CD14-positive monocyte (primary cell): ENCODE measurements around the gene KLHL13. TPM values are rescaled to one million over a fixed set of nuclear protein-coding genes. Genes with fewer than 3 reads are reported as not detected.

Source experiments
- DNase-seq, 3 donors: peaks; one replicate each; pipeline ENCODE4 v3.0.0-alpha.2; 2011 to 2022
- H2AFZ ChIP-seq: 2 replicates; pipeline ENCODE4 v1.6.0; 2012; ENCODE audit warnings: mild to moderate bottlenecking, low read depth, low read length, inconsistent platforms; ENCODE audit not compliant: insufficient read depth, poor library complexity, severe bottlenecking
- H3K27ac ChIP-seq, 2 donors: 1 replicate in 1 of 2; 2 replicates in 1 of 2; pipeline ENCODE4 v1.5.1; 2012 to 2013; ENCODE audit warnings: low read length in 2 of 2, control low read depth in 1 of 2, inconsistent platforms in 1 of 2, low read depth in 1 of 2, mild to moderate bottlenecking in 1 of 2
- H3K27me3 ChIP-seq, 2 donors: one replicate each; pipeline versions ENCODE4 v1.6.0 to v1.6.1; 2011 to 2013; ENCODE audit warnings: low read length in 2 of 2; ENCODE audit not compliant: control insufficient read depth in 2 of 2, insufficient read depth in 2 of 2
- H3K36me3 ChIP-seq, 2 donors: replicated peaks in 1 of 2; 1 replicate in 1 of 2; 2 replicates in 1 of 2; pipeline versions ENCODE4 v1.5.1 to v1.6.1; 2012 to 2013; ENCODE audit warnings: low read length in 2 of 2, control low read depth in 1 of 2, inconsistent platforms in 1 of 2, mild to moderate bottlenecking in 1 of 2; ENCODE audit not compliant: insufficient read depth in 2 of 2, control insufficient read depth in 1 of 2
- H3K4me1 ChIP-seq, 2 donors: 1 replicate in 1 of 2; 2 replicates in 1 of 2; pipeline versions ENCODE4 v1.5.1 to v1.6.1; 2012 to 2013; ENCODE audit warnings: low read length in 2 of 2, control low read depth in 1 of 2, inconsistent platforms in 1 of 2, mild to moderate bottlenecking in 1 of 2, moderate library complexity in 1 of 2; ENCODE audit not compliant: insufficient read depth in 2 of 2, control insufficient read depth in 1 of 2
- H3K4me2 ChIP-seq: replicated peaks from 2 replicates; pipeline ENCODE3; 2012; ENCODE audit warnings: low read length, moderate library complexity, mild to moderate bottlenecking; ENCODE audit not compliant: poor library complexity, severe bottlenecking; ENCODE audit errors: extremely low read depth
- H3K4me3 ChIP-seq, 3 experiments: fragments of 200-600 bp in 1 of 3; sonication (generic) in 1 of 3; replicated peaks in 1 of 3; 1 replicate in 2 of 3; 2 replicates in 1 of 3; pipeline ENCODE4 v1.5.1; 2011 to 2013; ENCODE audit warnings: low read length in 3 of 3, mild to moderate bottlenecking in 3 of 3, control low read depth in 2 of 3, low read depth in 2 of 3, inconsistent platforms in 1 of 3, moderate library complexity in 1 of 3
- H3K79me2 ChIP-seq: 2 replicates; pipeline ENCODE4 v1.6.0; 2012; ENCODE audit warnings: mild to moderate bottlenecking, control low read depth, inconsistent platforms, low read length, moderate library complexity; ENCODE audit not compliant: insufficient read depth
- H3K9ac ChIP-seq: 2 replicates; pipeline ENCODE4 v1.6.0; 2017; ENCODE audit warnings: low read length, mild to moderate bottlenecking; ENCODE audit not compliant: insufficient read depth, poor library complexity, severe bottlenecking
- H3K9me3 ChIP-seq, 2 donors: replicated peaks in 1 of 2; 1 replicate in 1 of 2; 2 replicates in 1 of 2; pipeline versions ENCODE4 v1.5.1 to v1.6.1; 2012 to 2013; ENCODE audit warnings: low read length in 2 of 2, control low read depth in 1 of 2; ENCODE audit not compliant: control insufficient read depth in 1 of 2, insufficient read depth in 1 of 2
- H4K20me1 ChIP-seq: 2 replicates; pipeline ENCODE4 v1.6.0; 2012; ENCODE audit warnings: mild to moderate bottlenecking, low read length, control low read depth, moderate library complexity; ENCODE audit not compliant: insufficient read depth
- H3K27ac Mint-ChIP-seq, 7 donors: one replicate each; pipeline ENCODE4 v1.8.0; 2020; ENCODE audit warnings: mild to moderate bottlenecking in 7 of 7, mixed read lengths in 7 of 7, moderate library complexity in 6 of 7, inconsistent platforms in 2 of 7
- H3K27me3 Mint-ChIP-seq, 3 donors: one replicate each; pipeline ENCODE4 v1.8.0; 2021 to 2022; ENCODE audit warnings: low read depth in 3 of 3, mild to moderate bottlenecking in 3 of 3, mixed read lengths in 3 of 3, moderate library complexity in 3 of 3, inconsistent platforms in 1 of 3
- H3K36me3 Mint-ChIP-seq, 2 donors: one replicate each; pipeline ENCODE4 v1.8.0; 2020; ENCODE audit warnings: mixed read lengths in 2 of 2, inconsistent platforms in 1 of 2, mild to moderate bottlenecking in 1 of 2
- H3K4me1 Mint-ChIP-seq: one replicate; pipeline ENCODE4 v1.8.0; 2020; ENCODE audit warnings: mild to moderate bottlenecking, mixed read lengths
- H3K4me3 Mint-ChIP-seq, 2 donors: one replicate each; pipeline ENCODE4 v1.8.0; 2020; ENCODE audit warnings: mild to moderate bottlenecking in 2 of 2, mixed read lengths in 2 of 2, moderate library complexity in 1 of 2
- H3K9me3 Mint-ChIP-seq, 7 donors: one replicate each; pipeline ENCODE4 v1.8.0; 2020 to 2022; ENCODE audit warnings: mixed read lengths in 7 of 7, mild to moderate bottlenecking in 6 of 7, moderate library complexity in 6 of 7, inconsistent platforms in 2 of 7
- WGBS: methylation state at CpG from one replicate; pipeline ENCODE4 v1.1.5; 2013; ENCODE audit warnings: missing lambda C conversion rate; ENCODE audit not compliant: insufficient coverage; 5-methylcytosine and 5-hydroxymethylcytosine counted together
- intact Hi-C, 2 donors: fragments of 100-400 bp; cut with micrococcal nuclease; formaldehyde crosslinking; loops; one replicate each; pipeline versions ENCODE4 v1.15.0 to v1.15.1; 2023
- polyA plus RNA-seq, 3 donors: library from polyadenylated mRNA; depleted of rRNA in 1 of 3; unstranded in 2 of 3; stranded (reverse) in 1 of 3; fragments of 300-500 nt in 2 of 3; fragments of >200 nt in 1 of 3; fragmentation: Illumina TruSeq in 2 of 3; gene quantifications; 1 replicate in 2 of 3; 2 replicates in 1 of 3; pipeline ENCODE4 v1.2.3, GENCODE V29; 2012 to 2021
- TF ChIP-seq, protein P1 (sequence below): fragments of 200-600 bp; IDR thresholded peaks from one replicate; pipeline ENCODE4 v1.8.0; 2022; ENCODE audit warnings: antibody characterized with exemption, mild to moderate bottlenecking

Gene KLHL13
- polyA plus RNA-seq, 3 donors, result 0.05 to 0.41 (median 0.10) TPM

DNA sequence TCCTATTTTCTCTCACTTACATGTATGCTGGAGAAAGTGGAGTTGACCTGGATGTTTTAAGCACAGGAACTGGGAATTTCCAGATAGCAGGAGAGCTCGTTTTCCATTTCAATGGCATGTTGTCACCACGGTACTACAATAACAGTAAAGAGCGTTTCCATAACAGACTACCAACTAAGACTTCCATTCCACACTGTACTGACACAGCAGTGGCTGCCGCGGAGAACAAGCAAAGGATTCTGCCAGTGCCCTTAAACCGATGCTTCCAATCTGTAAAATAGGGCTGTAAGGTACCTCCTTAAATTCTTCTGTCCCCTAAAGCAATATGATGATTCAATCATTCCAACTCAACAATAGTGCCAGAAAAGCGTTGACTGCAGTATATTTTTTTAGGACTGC lies 143.9 kb downstream of the KLHL13 start:
- intact Hi-C loops, result no loop called here
- Histone ChIP-seq H3K4me1 (no peaks in the 10 kb centered on the region), H4K20me1 (no peaks in the 10 kb centered on the region), H3K9ac (no peak overlapping the region), H2AFZ (no peak overlapping the region), H3K27me3 (peaks cover 0 to 2% of the 10 kb centered on the region in 2 donors), H3K79me2 (no peaks in the 10 kb centered on the region), H3K4me3 (no peak overlapping the region), H3K27ac (no peak overlapping the region), H3K4me2 (no peak overlapping the region), H3K9me3 (no peaks in the 10 kb centered on the region), H3K36me3 (no peaks in the 10 kb centered on the region)
- TF ChIP-seq, protein P1, sequence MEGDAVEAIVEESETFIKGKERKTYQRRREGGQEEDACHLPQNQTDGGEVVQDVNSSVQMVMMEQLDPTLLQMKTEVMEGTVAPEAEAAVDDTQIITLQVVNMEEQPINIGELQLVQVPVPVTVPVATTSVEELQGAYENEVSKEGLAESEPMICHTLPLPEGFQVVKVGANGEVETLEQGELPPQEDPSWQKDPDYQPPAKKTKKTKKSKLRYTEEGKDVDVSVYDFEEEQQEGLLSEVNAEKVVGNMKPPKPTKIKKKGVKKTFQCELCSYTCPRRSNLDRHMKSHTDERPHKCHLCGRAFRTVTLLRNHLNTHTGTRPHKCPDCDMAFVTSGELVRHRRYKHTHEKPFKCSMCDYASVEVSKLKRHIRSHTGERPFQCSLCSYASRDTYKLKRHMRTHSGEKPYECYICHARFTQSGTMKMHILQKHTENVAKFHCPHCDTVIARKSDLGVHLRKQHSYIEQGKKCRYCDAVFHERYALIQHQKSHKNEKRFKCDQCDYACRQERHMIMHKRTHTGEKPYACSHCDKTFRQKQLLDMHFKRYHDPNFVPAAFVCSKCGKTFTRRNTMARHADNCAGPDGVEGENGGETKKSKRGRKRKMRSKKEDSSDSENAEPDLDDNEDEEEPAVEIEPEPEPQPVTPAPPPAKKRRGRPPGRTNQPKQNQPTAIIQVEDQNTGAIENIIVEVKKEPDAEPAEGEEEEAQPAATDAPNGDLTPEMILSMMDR, result no peak
- H3K4me1 Mint-ChIP-seq, result no peaks in the 10 kb centered on the region
- WGBS, result no CpG with 5 or more reads among the region's 7 CpGs
- H3K9me3 Mint-ChIP-seq, result no peaks in the 10 kb centered on the region
- no peak overlapping the region for H3K4me3 Mint-ChIP-seq
- H3K27me3 Mint-ChIP-seq, result peaks cover 0 to 3% (median 0%) of the 10 kb centered on the region in 3 donors
- no peaks in the 10 kb centered on the region for H3K36me3 Mint-ChIP-seq
- no peak for DNase-seq
- no peak overlapping the region for H3K27ac Mint-ChIP-seq

DNA sequence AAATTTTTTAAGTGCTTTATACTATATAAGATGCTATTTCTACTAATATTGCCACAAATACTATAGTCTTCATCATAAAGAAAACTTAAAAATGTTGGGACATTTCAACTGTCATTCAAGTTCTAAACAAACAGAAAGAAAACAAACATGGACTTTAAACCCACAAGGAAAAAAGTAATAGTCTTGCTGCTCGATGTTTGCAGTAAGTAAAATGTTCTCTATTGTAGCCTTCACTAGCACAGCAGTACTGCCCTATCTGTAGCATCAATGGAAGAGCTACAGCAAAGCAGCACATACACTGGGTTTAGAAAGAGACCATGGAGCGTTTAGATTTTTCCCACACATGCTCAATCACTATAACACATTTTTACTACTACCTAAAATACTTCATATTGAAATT lies 146.8 kb downstream of the KLHL13 start:
- H3K79me2 ChIP-seq, result no peaks in the 10 kb centered on the region
- H3K4me3 Mint-ChIP-seq, result no peak overlapping the region
- H3K27ac ChIP-seq, result no peak overlapping the region
- WGBS, result no CpG with 5 or more reads among the region's 2 CpGs
- no peak for DNase-seq
- H2AFZ ChIP-seq, result no peak overlapping the region
- H4K20me1 ChIP-seq, result no peaks in the 10 kb centered on the region
- peaks cover 0 to 3% (median 0%) of the 10 kb centered on the region in 3 donors for H3K27me3 Mint-ChIP-seq
- H3K36me3 ChIP-seq, result no peaks in the 10 kb centered on the region
- H3K9me3 Mint-ChIP-seq, result peaks cover 0 to 5% (median 0%) of the 10 kb centered on the region in 7 donors
- H3K4me1 Mint-ChIP-seq, result no peaks in the 10 kb centered on the region
- H3K4me2 ChIP-seq, result no peak overlapping the region
- no peaks in the 10 kb centered on the region for H3K9me3 ChIP-seq
- H3K27me3 ChIP-seq, result peaks cover 0 to 2% of the 10 kb centered on the region in 2 donors
- H3K36me3 Mint-ChIP-seq, result no peaks in the 10 kb centered on the region
- H3K27ac Mint-ChIP-seq, result no peak overlapping the region
- no peaks in the 10 kb centered on the region for H3K4me1 ChIP-seq
- intact Hi-C loops, result no loop called here
- TF ChIP-seq, protein P1, result no peak
- no peak overlapping the region for H3K9ac ChIP-seq
- no peak overlapping the region for H3K4me3 ChIP-seq
